Measurements from ENCODE around the gene DLG2.

GRCh38 chr11:84420271-84420670, 1206.9 kb downstream of the DLG2 start:
- no peak for TF ChIP-seq POLR2AphosphoS5 (IDR thresholded peaks at IDR 0.05; ENCODE audit: low read depth)
- TF ChIP-seq, protein P1, sequence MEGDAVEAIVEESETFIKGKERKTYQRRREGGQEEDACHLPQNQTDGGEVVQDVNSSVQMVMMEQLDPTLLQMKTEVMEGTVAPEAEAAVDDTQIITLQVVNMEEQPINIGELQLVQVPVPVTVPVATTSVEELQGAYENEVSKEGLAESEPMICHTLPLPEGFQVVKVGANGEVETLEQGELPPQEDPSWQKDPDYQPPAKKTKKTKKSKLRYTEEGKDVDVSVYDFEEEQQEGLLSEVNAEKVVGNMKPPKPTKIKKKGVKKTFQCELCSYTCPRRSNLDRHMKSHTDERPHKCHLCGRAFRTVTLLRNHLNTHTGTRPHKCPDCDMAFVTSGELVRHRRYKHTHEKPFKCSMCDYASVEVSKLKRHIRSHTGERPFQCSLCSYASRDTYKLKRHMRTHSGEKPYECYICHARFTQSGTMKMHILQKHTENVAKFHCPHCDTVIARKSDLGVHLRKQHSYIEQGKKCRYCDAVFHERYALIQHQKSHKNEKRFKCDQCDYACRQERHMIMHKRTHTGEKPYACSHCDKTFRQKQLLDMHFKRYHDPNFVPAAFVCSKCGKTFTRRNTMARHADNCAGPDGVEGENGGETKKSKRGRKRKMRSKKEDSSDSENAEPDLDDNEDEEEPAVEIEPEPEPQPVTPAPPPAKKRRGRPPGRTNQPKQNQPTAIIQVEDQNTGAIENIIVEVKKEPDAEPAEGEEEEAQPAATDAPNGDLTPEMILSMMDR (IDR thresholded peaks at IDR 0.05; ENCODE audit: insufficient read depth, low read length): no peak
- TF ChIP-seq, protein P2, sequence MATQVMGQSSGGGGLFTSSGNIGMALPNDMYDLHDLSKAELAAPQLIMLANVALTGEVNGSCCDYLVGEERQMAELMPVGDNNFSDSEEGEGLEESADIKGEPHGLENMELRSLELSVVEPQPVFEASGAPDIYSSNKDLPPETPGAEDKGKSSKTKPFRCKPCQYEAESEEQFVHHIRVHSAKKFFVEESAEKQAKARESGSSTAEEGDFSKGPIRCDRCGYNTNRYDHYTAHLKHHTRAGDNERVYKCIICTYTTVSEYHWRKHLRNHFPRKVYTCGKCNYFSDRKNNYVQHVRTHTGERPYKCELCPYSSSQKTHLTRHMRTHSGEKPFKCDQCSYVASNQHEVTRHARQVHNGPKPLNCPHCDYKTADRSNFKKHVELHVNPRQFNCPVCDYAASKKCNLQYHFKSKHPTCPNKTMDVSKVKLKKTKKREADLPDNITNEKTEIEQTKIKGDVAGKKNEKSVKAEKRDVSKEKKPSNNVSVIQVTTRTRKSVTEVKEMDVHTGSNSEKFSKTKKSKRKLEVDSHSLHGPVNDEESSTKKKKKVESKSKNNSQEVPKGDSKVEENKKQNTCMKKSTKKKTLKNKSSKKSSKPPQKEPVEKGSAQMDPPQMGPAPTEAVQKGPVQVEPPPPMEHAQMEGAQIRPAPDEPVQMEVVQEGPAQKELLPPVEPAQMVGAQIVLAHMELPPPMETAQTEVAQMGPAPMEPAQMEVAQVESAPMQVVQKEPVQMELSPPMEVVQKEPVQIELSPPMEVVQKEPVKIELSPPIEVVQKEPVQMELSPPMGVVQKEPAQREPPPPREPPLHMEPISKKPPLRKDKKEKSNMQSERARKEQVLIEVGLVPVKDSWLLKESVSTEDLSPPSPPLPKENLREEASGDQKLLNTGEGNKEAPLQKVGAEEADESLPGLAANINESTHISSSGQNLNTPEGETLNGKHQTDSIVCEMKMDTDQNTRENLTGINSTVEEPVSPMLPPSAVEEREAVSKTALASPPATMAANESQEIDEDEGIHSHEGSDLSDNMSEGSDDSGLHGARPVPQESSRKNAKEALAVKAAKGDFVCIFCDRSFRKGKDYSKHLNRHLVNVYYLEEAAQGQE (IDR thresholded peaks at IDR 0.05; ENCODE audit: insufficient replicate concordance, low read depth): no peak
- no peak for TF ChIP-seq SPI1 (IDR thresholded peaks at IDR 0.05; ENCODE audit: borderline replicate concordance, low read depth)
- no peak for TF ChIP-seq GABPA (IDR thresholded peaks at IDR 0.05; ENCODE audit: low read depth)
